Jurkat, Clone E6-1 (cell line): ENCODE measurements around the gene NOS1AP.
A peak's percentile ranks its signal among the peaks of the same experiment; 100 is the strongest.
"Not testable (repeated sequence)": the region's sequence is repeated elsewhere in the genome, so short reads cannot be mapped to it uniquely, and the experiment has no call there.

ENCODE experiments used
- DNase-seq: peaks from one replicate; pipeline ENCODE4 v3.0.0-alpha.2; 2011; ENCODE audit warnings: low read depth, low spot score
- H3K4me3 ChIP-seq: 2 replicates; pipeline ENCODE4 v1.5.1; 2011; ENCODE audit warnings: mild to moderate bottlenecking, low read length, control low read depth, moderate library complexity

The NOS1AP gene

DNA sequence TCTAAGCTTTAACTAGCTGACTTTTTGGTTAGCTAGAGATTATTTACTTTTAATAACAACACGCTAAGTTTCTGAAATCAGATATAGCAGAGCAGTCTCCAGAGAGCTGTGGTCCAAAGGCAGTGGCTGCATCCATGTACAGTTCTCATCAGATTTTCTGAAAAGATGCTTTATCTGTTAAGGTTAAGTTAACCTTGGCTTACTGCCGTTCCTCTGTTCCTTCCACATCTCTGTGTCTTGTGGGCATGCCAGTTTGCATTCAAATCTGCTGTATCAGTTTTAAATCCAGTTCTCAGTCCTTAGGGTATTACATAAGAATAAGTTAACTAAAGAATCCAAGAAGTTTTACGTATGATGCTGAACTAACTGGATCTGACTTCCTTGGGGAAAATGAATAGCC, 260.3 kb downstream of the NOS1AP start:
- no peak overlapping the region for H3K4me3 ChIP-seq
- DNase-seq, result no peak

DNA sequence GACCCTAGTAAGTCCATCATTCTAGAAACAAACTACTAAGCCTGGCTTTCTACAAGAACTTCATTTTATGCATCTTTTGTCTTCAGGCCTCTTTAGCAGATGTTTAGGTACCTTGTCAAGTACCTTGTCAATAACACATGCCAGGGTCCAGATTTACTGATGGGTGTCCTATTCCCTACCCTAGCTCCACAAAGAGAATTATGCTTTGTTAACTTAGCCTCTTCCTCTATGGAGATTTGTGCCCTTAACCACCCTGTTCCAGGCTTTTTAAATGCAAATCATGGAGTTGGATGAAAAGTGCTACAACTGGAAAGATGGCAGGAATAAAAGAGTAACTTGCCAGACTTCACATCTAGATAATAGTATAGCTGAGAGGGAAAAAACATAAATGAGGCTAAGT, 264.5 kb downstream of the NOS1AP start:
- no peak overlapping the region for H3K4me3 ChIP-seq
- no peak for DNase-seq

DNA sequence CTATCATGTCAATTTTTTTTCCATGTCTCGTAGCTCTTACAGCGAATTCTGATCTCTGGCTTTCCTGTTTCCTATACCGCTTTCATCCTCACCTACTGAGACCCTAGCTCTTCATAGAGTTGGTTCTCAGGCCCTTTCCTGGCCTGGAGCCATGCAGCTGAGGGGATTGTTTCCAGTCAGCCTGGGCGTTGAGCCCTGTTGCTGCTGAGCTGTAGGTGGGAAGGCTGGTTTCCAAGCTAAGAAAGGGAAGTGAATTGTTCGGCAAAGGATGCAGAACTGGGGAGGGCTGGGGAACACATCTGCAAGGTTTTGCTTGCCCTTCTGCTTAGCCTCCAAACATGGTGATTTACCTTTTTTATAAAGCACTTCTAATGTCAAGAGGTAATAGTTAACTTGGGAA, 265.6 kb downstream of the NOS1AP start:
- H3K4me3 ChIP-seq, result no peak overlapping the region
- DNase-seq, result no peak

DNA sequence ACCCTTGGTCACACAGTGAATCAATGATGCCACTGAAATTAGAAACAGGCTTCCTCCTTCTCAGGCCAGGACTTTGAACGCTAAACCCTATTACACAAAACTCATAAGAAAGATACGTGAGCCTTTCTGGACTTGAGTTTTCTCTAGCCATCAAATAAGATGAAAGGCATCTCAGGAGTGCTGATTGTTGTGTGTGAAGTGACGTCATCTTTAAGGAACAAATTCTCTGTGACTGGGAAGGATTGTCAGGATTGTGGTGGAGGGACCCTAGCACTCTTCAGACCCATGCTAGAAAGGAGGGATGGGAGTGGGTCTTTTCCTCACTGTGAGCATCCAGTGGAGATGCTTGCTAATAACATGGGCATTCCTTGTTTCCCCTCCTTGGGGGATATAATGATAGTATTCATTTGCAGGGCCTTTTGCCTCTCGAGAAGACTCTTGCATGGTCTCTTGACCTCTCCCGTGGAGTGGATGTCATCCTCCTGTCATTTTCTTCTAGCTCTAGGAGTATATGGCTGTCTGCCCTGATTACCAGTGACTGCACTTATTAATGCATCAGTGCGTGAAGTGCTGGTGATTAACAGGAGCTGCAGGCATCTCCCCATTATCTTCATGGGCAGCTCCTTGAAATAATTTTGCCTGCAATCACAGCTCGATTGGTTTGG, 267.3 kb downstream of the NOS1AP start:
- DNase-seq, result no peak
- H3K4me3 ChIP-seq, result no peak overlapping the region

DNA sequence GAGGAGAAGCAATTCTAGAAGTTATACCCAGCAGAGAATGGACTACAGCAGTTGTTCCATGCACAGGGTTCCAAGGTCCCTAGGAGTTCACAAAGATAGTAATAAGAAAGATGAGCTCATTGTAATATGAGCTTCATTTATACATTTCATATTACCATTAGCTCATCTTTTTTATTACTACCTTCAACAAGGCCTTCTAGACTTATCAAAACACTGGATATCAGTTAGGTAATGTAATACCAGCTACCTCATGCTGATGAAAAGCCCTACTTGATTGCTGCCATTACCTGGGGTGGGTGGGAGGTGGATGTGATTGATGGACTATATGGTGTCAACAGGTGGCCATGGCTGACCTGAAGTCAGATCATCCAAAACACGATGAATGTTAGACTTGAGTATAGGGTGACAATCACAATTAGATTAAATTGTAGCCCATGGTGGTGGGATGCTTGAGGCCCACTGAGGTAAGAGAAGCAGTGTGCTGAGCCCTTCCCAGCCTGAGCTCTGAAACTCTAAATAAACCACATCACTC, 273.0 kb downstream of the NOS1AP start:
- DNase-seq, result no peak
- no peak overlapping the region for H3K4me3 ChIP-seq

DNA sequence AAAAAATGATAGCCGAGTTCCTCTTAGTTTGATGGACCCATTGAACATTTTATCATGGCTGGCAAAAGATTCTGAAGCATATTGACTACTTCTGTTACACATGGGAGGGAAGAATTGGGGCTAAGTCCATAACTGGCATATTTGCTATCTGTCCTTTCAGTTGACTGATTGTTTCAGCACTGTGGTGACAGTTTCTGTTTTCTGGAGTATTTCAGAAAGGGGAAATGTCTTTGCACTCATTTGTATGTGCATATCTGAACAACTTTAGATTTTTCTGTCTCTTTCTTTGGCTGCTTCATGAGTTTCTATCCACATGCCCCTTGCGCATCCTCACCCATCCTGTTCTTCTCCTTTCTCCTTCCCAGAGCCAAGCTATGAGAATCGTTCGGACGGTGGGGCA, 274.0 kb downstream of the NOS1AP start:
- no peak overlapping the region for H3K4me3 ChIP-seq
- DNase-seq, result no peak

DNA sequence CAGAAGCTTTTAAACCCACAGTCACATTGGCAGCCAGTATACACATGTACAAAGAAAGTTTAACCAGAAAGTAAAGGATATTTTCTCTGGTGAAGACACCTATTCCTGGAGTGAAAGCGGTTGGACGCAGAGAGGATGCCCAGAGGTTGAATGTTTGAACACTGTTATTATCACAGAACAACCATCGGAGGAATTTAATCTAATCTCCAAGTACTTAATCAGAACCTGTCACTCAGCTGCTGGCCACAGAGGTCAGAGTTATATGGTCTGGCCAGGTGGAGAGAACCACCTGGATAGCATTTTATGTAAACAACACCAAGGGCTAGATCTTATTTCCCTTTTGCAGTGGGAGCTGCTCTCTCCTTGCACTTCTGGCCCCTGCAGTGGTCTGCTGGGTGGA, 277.8 kb downstream of the NOS1AP start:
- no peak overlapping the region for H3K4me3 ChIP-seq
- DNase-seq, result no peak

DNA sequence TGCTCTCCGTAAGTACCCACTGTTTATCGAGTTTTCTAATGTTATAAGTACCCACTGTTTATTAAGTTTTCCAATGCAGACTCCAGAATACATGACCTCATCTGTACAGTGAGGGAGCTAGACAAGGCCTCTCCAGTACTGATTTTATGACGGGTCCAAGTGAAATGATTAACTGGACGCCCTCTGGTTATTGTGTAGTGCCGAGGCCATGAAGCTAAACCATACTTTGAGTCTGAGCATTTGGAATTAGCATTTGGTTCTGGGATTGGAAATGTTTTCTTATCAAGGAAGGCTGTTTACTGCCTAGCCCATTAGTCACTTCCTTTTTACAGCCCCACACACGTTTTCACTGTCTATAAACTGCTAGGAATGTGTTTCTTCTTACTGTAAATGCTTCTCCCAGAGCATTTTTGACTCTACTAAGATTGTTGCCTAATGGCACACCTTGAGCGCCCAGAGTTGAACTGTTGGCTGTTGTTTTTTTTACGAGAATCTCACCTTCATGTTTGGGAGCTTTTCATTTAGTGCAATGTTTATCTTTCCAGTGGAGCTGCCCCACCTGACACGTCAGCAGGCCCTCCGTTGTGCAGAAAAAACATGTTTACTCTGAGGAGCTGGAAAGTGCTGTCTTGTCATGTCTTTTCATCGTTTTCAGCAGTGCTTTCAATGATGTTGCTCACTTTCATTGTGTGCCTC, 280.3 kb downstream of the NOS1AP start:
- DNase-seq, result no peak
- no peak overlapping the region for H3K4me3 ChIP-seq

DNA sequence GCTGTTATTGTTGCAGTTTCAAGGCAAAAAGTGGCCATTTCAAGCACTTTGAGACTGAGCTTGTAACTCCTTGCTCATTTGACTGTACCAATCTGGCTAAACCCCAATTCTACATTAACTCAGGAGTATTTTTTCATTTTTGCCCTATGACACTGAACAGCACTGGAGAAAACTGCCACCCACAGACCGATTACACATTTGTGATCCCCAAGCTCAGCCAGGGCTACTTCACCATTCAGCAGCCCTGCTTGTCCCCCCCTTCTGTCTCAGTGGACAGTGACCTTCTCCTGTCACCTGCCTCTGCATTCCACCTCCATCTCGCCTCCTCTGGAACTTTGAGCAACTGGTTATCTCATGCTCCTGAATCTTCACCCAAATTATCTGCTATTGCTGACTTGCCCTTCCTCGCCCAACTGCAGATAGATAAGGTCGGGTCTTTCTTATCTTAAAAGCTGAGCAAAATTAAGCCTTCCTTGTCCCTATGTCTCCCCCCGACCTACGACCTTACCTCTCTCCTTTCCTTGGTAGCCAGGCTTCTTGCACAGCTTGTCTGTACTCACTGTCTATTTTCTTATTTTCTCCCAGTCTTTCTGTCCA, 281.9 kb downstream of the NOS1AP start:
- DNase-seq, result no peak
- H3K4me3 ChIP-seq, result no peak overlapping the region

DNA sequence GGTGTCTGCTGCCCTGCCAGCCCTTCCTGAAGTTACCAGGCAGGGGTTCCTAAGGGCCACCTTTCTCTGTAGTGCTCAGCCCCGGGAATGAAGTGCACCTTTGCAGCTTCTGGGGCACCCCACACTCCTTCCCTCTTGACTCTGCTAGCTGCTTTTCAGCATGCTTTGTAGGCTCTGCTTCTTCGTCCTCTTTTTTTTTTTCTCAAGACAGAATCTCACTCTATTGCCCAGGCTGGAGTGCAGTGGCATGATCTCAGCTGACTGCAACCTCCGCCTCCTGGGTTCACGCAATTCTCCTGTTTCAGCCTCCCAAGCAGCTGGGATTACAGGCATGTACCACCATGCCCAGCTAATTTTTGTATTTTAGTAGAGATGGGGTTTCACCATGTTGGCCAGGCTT, 282.4 kb downstream of the NOS1AP start:
- not testable (repeated sequence) for H3K4me3 ChIP-seq, DNase-seq

DNA sequence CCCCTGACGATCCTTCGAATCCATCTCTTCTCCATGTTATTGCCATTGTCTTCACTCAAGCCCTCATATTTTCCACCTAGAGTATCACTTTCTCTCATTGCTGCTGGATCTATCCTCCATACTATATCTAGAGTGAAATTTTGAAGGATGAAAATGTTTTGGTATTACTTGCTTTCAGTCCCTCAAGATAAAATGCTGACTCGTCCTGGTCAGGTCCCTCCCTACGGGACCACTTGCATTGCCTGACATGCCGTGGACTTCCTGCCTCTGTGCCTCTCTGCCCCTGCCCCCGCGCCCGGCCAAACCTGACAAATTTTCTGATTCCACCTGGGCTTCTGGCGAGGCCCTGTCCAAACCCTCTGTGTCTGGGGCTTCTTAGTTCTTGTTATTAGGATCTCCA, 283.6 kb downstream of the NOS1AP start:
- DNase-seq, result no peak

DNA sequence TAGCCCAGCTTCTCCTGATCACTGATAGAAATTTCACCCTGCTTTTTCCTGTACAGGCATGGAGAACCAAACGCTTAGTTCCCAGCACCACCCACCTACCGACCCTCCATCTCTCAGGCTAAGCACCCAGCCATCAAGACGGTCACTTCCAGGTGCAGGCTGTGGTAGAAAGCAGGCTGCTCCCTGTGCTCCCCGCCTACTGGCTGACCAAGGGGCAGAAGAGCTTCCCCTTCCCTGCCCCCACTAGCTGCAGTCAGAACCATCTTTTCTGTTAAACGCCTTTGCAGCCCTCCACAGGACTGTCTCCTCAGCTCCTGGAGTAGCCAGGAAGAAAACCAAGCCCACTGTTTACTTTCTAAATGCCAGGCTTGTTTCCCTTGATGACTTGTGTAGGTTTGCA, 284.2 kb downstream of the NOS1AP start:
- no peak for DNase-seq
- H3K4me3 ChIP-seq, result no peak overlapping the region

More for the DNA sequence above, 283.6 kb downstream of the NOS1AP start:
- H3K4me3 ChIP-seq, result no peak overlapping the region

DNA sequence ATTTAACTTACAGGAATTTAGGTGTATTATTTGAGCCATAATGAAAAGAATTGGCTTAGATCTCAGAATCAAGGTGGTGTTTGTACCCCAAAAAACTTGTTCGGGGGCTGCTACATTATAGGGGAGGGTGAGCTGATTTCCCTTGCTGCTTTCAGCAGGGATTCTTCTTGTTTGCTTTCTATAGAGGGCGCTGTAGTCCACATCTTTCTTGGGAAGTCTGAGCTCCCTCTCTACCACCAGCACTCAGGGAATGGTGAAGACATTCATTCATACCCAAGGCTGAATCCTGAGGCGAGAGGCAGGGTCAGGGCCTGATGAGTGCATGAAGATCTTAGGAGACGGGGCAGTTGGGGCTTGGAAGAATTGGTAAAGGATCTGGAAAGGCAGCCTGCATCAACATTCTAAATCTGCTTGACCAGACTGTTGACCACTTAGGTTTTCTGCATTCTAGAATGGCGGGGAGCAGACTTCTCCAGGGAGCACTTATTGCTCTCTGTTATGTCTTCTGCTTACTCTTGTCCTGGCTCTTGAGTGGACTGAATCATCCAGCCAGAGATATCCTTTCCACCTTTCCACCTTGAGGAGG, 288.3 kb downstream of the NOS1AP start:
- DNase-seq, result peak; percentile 12
- no peak overlapping the region for H3K4me3 ChIP-seq

DNA sequence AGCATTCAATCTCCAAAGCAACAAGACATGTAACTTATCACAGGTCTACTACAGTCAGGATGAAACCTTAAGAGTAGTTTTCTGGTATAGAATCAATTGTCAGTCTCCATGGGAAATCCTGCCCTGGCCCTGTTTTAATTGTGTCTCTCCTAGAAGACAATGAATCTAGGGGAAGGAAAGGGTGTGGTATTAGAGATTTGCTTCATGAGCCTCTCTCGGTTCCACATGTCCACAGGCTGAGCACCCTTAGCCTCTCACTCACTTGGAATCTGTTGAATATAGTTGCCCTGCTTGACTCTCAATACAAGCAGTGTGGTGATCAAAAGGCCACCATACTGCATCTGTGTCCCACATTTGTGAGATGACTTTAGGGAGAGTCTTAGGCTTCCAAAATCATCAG, 289.4 kb downstream of the NOS1AP start:
- H3K4me3 ChIP-seq, result no peak overlapping the region
- no peak for DNase-seq

DNA sequence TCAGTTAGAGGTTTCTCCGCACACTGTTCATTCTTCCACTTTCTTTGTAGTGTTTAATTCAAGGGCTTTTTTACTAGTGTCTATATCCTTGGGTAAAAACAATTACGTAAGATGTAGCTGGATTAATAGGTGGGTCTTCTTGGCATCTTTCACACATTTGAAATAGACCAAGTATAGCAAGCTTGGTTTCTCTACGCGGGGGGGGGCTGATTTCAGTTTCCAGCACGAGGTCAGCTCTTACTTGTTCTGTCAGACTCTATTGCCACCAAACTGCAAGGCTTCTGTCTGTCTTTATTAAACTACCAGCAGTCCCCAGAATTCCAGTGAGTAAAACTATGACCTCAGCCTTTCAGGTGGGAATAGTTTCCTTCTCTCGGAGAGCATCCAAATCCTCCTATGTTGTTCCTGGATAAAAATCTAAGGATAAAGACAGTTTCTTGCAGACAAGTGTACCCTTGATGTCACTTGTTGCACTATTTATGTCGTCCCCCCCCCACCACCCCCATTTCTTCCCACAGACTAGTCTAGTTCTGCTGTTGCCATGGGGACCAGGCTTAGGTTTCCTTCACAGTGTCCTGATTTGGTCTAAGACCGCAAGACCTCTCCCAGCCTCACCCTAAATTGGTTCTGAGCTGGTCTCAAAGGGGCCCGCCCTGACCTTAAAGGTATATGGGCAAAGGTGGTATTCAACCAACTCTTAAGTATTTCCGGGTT, 290.2 kb downstream of the NOS1AP start:
- no peak for DNase-seq
- no peak overlapping the region for H3K4me3 ChIP-seq

DNA sequence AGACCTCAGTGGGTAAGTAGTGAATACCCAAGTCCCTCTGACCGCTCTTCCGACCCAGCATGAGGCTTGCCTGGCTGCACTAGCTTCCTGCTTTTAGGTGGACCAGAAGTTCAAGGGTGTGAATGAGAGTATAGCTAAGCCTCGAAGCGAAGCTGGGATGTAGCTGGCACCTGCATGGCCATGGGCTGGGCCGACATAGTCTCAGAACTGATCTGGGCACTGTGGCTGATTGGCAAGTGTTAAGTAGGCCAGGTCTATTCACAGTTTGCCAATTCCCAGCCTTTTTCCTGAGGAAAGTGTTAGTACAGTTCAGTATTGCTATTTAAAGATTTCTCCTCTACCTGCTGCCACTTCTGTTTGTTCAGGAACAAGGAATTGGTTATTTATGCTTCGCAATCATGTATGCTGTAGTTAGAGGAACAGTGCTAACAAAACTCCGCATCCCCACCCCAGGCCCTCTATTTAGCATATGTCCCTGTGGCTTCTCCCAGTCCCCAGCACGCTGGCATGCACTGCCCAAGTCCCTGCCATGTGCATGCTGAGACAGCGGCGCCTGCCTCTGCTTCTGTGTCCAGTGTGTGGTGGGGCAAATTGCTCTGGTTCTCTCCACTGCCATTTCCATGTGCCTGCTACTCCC, 290.9 kb downstream of the NOS1AP start:
- DNase-seq, result no peak
- no peak overlapping the region for H3K4me3 ChIP-seq

DNA sequence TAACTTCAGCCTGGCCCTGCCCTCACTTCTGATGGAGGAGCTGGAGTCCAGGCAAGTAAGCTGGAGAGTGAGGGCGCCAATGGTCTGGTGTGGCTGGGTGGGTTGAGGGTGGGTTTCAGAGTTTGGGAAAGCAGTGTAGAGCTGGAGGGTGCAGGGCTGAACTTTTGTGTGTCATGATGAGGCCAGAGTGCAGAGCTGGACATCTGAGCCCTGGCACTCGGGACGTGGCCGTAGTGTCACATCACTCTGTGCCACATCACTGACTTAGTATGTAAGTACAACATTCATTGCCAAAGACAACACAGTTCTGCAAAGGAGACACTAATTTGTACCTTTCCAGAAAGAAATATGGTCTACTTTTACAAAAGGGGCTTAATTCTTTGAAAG, 291.4 kb downstream of the NOS1AP start:
- H3K4me3 ChIP-seq, result no peak overlapping the region
- no peak for DNase-seq

DNA sequence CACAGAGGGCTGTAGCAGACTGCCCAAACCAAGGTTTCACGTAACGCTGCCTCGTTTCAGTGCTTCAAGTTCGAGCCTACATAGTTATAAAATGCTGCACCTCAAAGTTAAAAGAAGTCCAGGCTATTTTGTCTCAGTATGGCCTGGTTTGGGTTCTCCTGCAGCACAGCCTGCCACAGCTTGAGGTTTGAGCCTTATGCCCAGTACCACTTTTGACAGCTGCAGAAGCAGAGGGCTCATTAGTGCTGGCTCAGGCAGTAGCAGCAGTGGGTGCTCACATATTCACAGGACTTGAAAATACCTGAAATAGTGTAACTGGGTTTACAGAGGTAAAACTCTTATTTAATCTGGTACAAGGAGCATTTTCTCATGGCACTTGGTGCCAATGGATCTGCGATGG, 291.9 kb downstream of the NOS1AP start:
- no peak for DNase-seq
- H3K4me3 ChIP-seq, result no peak overlapping the region

DNA sequence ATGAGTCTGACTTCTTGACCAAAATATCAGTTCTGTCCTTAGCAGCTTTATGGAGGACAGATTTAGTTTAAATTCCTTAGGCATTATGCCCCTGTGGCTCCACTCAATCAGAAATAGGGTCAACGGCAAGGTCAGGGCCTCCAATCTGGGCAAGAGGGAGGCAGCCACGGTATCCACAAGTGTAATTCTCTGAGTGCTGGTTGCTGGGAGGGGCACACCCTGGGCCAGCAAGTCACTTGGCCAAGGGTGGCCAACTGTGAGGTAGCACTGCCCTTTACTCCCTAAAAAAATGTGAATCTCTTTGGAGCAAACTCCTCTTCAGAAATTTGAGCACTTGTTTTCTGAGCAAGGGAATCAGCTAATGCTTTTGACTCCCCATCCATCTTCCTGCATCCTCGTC, 294.3 kb downstream of the NOS1AP start:
- DNase-seq, result no peak
- no peak overlapping the region for H3K4me3 ChIP-seq
